GM23338 (cell line): ENCODE measurements around the gene KRTDAP.

Experiments
- EZH2 ChIP-seq: fragments of 200-600 bp; sonication (generic); IDR thresholded peaks from one replicate; pipeline ENCODE4 v1.8.0; 2017; ENCODE audit warnings: antibody characterized with exemption, mild to moderate bottlenecking, low read depth; ENCODE audit not compliant: unreplicated experiment
- JUNB ChIP-seq: IDR thresholded peaks from one replicate; pipeline ENCODE4 v1.6.1; 2016; ENCODE audit warnings: antibody characterized with exemption; ENCODE audit not compliant: unreplicated experiment
- POLR2AphosphoS5 ChIP-seq: IDR thresholded peaks from 2 replicates; pipeline ENCODE4 v1.6.1; 2016; ENCODE audit warnings: antibody characterized with exemption, low read depth
- TF ChIP-seq, protein P1 (sequence below), 2 experiments: fragments of 200-600 bp in 1 of 2; sonication (generic) in 1 of 2; conservative IDR thresholded peaks; 2 replicates each; pipeline versions ENCODE4 v1.5.1 to v1.6.1; 2016 to 2017; ENCODE audit warnings: antibody characterized with exemption in 2 of 2, low read depth in 2 of 2, mild to moderate bottlenecking in 2 of 2, moderate library complexity in 1 of 2
- TF ChIP-seq, protein P2 (sequence below): IDR thresholded peaks from one replicate; pipeline ENCODE4 v1.6.1; 2018; ENCODE audit warnings: antibody characterized with exemption; ENCODE audit not compliant: unreplicated experiment

DNA sequence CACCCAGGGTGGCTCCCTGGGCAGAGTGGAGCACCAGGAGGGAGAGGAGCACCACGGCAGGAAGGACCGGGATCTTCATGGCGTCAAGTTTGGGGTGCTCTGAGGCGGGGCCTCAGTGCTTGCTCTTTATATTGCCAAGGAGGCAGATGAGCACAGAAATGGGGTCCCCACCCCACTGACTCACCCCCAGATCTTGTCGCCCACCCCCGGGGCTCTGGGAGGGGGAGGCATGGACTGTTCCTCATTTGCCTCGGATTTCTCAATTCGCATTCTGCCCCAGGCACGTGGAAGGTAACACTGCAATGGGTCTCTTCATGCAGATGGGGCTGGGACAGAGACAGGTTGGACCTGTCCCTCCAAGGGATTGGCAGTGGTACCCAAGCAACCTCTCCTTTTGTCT is at the start of gene KRTDAP:
- TF ChIP-seq, protein P1, sequence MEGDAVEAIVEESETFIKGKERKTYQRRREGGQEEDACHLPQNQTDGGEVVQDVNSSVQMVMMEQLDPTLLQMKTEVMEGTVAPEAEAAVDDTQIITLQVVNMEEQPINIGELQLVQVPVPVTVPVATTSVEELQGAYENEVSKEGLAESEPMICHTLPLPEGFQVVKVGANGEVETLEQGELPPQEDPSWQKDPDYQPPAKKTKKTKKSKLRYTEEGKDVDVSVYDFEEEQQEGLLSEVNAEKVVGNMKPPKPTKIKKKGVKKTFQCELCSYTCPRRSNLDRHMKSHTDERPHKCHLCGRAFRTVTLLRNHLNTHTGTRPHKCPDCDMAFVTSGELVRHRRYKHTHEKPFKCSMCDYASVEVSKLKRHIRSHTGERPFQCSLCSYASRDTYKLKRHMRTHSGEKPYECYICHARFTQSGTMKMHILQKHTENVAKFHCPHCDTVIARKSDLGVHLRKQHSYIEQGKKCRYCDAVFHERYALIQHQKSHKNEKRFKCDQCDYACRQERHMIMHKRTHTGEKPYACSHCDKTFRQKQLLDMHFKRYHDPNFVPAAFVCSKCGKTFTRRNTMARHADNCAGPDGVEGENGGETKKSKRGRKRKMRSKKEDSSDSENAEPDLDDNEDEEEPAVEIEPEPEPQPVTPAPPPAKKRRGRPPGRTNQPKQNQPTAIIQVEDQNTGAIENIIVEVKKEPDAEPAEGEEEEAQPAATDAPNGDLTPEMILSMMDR (conservative IDR thresholded peaks at IDR 0.05; ENCODE audit: low read depth in 2 of 2) = no peak
- TF ChIP-seq JUNB (no peak), EZH2 (no peak), POLR2AphosphoS5 (no peak)
- TF ChIP-seq, protein P2, sequence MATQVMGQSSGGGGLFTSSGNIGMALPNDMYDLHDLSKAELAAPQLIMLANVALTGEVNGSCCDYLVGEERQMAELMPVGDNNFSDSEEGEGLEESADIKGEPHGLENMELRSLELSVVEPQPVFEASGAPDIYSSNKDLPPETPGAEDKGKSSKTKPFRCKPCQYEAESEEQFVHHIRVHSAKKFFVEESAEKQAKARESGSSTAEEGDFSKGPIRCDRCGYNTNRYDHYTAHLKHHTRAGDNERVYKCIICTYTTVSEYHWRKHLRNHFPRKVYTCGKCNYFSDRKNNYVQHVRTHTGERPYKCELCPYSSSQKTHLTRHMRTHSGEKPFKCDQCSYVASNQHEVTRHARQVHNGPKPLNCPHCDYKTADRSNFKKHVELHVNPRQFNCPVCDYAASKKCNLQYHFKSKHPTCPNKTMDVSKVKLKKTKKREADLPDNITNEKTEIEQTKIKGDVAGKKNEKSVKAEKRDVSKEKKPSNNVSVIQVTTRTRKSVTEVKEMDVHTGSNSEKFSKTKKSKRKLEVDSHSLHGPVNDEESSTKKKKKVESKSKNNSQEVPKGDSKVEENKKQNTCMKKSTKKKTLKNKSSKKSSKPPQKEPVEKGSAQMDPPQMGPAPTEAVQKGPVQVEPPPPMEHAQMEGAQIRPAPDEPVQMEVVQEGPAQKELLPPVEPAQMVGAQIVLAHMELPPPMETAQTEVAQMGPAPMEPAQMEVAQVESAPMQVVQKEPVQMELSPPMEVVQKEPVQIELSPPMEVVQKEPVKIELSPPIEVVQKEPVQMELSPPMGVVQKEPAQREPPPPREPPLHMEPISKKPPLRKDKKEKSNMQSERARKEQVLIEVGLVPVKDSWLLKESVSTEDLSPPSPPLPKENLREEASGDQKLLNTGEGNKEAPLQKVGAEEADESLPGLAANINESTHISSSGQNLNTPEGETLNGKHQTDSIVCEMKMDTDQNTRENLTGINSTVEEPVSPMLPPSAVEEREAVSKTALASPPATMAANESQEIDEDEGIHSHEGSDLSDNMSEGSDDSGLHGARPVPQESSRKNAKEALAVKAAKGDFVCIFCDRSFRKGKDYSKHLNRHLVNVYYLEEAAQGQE = no peak
